Right hindlimb (tissue), 1 donor: ENCODE results near the gene GDI2.
A peak's percentile ranks its signal among the peaks of the same experiment; 100 is the strongest.
"Not testable (repeated sequence)": the region's sequence is repeated elsewhere in the genome, so short reads cannot be mapped to it uniquely, and the experiment has no call there.

Experiments
- DNase-seq: peaks from one replicate; pipeline ENCODE4 v3.0.0-alpha.2; 2018

Gene GDI2

DNA sequence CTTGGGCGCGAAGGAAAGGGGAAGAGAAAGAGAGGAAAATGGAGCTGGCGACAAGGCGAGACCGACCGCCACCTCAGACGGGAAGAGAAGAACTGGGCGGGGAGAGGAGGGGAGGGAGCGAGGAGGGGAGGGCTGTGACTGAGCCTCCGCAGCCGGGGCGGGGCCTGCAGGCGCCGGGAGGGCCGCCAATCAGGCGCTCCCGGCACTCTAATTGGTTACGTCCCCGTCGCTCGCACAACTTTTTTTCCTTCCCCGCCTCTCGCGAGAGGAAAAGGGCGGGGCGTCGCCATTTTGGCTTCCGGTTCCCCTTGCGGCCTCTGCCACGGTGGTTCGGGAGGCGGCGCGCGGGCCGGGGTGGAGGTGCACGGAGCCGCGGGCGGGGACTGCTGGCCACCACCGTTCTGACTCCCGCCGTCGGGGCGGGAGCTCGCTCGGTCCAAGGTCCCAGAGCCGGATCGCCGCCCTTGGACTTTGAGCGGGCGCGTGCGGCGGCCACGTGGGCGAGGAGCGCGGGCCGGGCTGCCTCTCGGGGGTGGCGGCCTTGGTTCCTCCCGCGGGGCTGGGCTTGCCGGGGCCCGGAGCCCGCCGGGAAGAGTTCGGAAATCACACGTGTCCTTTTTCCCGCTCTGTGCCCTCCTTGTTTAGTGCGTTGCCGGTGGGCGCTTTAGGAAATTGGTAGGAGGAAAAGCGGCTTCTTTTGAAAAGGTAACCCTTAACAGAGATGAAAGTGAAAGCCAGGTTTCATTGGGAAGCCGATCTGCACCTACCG, at the start of gene GDI2:
Gene GDI2 (minus strand): TSS at position 94 of the 769 bp plus-strand sequence. CDS start 176 bp downstream, outside the sequence.
- peak; percentile 98 for DNase-seq

GRCh38 chr10:5862360-5862961, 49.2 kb upstream of the GDI2 start:
- no peak for DNase-seq

DNA sequence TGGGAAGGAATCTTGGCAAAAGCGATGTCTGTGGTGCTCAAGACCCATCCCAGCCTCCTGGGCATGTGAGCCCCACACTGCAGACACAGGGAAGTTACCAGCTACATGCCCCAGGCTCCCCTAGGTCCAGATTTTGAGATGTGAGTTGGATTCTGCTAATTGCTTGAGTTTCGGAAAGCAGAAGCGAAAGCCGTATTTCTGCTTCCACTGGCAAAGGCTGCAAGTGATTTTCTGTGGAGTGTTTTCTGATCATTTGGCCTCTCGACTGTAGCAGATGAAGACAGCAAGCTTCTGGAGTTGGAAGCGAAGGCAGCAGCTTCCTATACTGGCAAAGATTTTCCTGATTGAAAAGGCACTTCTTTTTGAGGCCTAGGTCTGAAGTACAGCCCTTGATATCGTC, 46.8 kb upstream of the GDI2 start:
- DNase-seq: no peak

- no peak for DNase-seq
Observed at GRCh38 chr10:5858811-5859210, 45.6 kb upstream of the GDI2 start.

DNA sequence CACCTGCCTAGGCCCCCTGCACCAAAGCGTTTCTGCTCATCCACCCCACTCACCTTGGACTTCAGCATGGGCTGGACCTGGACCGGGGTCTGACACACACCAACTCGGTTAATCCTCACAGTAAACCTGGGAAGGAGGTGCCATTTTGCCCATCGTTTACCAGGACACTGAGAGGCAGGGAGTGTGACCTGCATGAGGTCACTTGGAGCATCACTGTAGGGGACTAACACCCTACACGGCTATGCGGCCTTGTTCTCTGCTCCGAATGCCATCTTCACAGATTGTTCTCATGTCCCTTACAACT, 43.4 kb upstream of the GDI2 start:
- DNase-seq: no peak

- no peak for DNase-seq
Observed at GRCh38 chr10:5855979-5856700, 42.9 kb upstream of the GDI2 start.

DNA sequence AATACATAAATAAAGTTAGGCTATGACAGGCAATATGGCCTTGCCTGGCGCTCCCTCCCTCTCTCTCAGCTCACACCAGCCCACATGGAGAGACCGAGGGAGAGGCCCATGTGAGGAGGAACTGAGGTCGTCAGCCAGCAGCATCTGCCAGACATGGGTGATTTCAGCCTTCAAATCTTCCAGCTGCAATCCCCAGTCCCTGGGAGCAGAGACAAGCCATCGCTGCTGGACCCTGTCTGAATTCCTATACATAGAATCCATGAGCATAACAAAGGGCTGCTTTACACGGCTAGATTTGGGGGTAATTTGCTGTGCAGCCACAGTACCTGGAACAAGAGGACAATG, 40.9 kb upstream of the GDI2 start:
- DNase-seq: peak; percentile 61

GRCh38 chr10:5846667-5847066, 33.4 kb upstream of the GDI2 start:
- not testable (repeated sequence) for DNase-seq

DNA sequence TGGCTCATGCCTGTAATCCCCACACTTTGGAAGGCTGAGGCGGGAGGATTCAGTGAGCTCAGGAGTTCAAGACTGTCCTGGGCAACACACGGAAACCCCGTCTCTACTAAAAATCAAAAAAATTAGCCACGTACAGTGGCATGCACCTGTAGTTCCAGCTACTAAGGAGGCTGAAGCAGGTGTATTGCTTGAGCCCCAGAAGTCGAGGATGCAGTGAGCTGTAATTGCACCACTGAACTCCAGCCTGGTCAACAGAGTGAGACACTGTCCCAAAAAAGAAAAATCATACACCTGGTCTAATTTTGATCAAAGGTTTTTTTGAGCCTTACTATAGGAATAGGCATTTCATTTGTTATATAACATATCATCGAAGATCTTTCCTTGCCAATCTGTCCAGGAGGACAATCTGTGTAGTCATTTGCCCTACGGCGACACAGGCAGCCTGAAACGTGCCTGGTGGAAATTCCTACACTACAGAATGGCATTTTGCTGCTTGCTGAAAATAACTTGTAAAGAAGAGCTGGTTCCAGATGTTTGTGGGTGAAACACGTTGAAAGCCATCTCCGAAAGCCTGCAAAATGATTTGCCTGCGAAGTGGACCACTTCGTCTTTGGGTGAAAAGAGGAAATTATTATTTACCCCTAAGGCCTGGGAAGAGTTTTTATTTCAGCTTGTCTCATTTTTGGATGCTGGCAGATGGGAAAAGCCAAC, 31.3 kb upstream of the GDI2 start:
- DNase-seq: no peak

GRCh38 chr10:5843686-5844344, 30.6 kb upstream of the GDI2 start:
- DNase-seq: no peak

DNA sequence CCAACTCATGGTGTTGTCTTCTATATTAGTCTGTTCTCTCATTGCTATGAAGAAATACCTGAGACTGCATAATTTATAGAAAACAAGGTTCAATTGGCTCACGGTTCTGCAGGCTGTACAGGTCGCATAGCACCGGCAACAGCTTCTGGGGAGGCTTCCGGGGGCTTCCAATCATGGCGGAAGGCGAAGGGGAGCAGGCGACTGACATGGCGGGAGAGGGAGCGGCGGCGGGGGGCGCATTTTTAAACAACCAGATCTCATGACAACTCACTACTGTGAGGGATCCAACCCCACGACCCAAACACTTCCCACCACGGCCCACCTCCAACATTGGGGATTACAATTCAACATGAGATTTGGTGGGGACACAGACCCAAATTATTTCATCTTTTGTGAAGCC, 28.7 kb upstream of the GDI2 start:
- no peak for DNase-seq

- peak; percentile 62 for DNase-seq
Observed at GRCh38 chr10:5840314-5841307, 27.4 kb upstream of the GDI2 start.

- not testable (repeated sequence) for DNase-seq
Observed at GRCh38 chr10:5836181-5836580, 22.9 kb upstream of the GDI2 start.

GRCh38 chr10:5835446-5836095, 22.3 kb upstream of the GDI2 start:
- DNase-seq: no peak

DNA sequence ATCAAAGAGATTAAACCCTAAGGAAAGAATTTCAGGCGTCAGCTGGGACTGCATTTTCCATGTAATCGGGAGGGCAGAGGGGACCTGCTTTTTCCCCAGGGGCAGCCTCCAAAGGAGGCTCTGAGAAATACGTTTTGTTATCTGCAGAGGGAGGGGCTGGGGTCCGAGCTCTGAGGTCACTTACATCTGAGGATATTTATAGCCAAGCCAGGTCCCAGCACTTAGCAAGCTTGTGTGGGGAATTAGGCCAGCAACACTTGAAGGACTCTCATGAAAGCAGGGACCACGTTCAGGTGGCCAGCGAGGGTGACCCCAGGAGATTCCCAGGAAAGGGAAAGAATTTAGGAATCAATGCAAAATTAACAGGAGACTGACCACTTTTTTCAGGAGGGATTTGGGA, 20.6 kb upstream of the GDI2 start:
- DNase-seq: no peak

GRCh38 chr10:5832946-5833345, 19.7 kb upstream of the GDI2 start:
- no peak for DNase-seq

DNA sequence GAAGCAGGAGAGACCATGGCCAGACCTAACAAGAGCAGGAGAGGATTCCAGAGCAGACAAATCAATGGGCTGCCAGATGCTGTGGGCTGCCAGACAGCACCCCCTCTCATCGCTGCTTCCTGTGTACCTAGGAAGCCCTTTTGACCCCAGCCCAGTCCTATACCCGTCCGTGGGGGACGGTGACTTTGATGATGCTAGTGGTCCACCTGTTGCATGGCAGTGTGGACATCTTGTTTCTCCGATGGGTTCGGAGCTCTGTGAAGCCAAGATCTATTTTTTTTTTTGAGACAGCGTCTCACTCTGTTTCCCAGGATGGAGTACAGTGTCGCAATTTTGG, 18.2 kb upstream of the GDI2 start:
- DNase-seq: no peak

- no peak for DNase-seq
Observed at GRCh38 chr10:5830629-5831445, 17.6 kb upstream of the GDI2 start.

DNA sequence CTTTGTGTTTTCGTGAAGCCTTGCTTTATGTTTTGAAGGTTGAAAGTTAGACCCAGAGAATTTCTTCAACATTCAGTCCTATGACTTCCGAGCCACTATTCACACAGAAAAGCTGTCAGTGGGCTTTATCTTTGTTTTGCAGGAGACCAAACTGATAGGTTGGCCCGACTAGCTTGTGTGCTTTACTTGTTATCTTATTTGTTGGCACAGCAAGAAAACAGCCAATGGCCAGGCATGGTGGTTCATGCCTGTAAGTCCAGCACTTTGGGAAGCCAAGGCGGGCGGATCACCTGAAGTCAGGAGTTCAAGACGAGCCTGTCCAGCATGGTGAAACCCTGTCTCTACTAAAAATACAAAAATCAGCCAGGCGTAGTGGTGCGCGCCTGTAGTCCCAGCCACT, 16.0 kb upstream of the GDI2 start:
- DNase-seq: no peak

DNA sequence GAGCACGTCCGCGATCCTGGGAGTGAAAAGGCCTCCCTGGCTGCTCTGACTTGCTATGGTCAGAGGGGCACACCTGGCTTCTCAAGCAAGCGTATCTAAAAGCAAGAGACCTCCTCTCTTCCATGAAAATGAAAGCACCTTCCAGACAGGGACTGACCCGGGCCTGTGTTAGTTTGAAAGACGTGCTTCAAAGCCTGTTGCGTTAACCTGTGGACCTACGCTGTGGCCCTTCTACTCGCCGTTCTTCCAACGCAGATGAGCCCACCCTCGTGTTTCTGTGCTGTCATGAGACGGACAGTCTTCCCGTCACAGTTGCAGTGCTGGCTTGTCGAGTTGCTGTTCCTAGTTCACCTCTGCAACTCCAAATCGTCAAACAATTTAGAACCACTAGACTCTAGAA, 15.5 kb upstream of the GDI2 start:
- DNase-seq: no peak

DNA sequence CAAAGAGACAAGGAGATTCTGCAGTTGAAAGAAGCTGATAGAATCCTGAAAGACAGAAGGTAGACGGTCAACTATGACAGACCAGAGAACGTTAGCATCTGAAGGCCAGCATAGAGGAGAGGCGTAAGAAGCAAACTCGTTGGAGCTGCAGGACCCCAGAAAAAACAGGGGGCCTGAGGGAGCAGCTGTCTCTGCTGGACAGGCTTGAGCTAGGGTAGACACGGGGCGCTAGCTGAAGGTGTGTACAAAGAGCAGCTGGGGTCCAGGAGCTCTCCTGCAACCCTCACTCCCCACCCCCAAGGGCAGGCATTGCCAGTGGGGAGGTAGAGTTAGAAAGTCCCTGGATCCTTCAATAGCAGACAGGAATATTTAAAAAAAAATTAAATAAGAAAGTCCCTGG, 14.6 kb upstream of the GDI2 start:
- DNase-seq: no peak
